C4-2B (cell line): ENCODE data around the gene LRRFIP1.

ENCODE experiments used
- H3K27ac ChIP-seq: fragments of 450-650 bp; 2 replicates; pipeline ENCODE4 v1.5.1; 2017
- ZFX ChIP-seq: fragments of 450-650 bp; IDR thresholded peaks from 2 replicates; pipeline ENCODE4 v1.6.1; 2017
- TF ChIP-seq, protein P1 (sequence below): fragments of 450-650 bp; conservative IDR thresholded peaks from 2 replicates; pipeline ENCODE4 v1.5.1; 2017; ENCODE audit warnings: mild to moderate bottlenecking

LRRFIP1 gene

DNA sequence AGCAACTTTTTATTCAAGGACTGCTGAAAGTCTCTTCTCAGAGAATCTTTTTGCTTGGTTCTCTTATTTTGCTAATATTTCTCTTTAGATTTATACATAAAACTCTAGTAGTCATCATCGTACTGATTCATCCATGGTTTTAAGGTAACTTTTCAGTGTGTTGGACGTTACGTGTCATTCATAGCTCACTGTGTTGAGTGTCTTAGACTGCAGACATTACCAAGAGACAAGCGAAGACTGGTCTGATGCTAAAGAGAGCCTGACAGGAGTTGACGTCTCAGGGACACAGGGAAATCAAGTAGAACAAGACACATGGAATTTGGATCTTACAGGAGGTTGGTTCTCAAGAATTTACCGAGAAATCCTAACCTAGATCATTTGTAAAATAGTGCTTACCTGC lies 196.7 kb downstream of the LRRFIP1 start:
- TF ChIP-seq, protein P1, sequence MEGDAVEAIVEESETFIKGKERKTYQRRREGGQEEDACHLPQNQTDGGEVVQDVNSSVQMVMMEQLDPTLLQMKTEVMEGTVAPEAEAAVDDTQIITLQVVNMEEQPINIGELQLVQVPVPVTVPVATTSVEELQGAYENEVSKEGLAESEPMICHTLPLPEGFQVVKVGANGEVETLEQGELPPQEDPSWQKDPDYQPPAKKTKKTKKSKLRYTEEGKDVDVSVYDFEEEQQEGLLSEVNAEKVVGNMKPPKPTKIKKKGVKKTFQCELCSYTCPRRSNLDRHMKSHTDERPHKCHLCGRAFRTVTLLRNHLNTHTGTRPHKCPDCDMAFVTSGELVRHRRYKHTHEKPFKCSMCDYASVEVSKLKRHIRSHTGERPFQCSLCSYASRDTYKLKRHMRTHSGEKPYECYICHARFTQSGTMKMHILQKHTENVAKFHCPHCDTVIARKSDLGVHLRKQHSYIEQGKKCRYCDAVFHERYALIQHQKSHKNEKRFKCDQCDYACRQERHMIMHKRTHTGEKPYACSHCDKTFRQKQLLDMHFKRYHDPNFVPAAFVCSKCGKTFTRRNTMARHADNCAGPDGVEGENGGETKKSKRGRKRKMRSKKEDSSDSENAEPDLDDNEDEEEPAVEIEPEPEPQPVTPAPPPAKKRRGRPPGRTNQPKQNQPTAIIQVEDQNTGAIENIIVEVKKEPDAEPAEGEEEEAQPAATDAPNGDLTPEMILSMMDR = no peak
- no peak for TF ChIP-seq ZFX
- H3K27ac ChIP-seq = no peak overlapping the region

DNA sequence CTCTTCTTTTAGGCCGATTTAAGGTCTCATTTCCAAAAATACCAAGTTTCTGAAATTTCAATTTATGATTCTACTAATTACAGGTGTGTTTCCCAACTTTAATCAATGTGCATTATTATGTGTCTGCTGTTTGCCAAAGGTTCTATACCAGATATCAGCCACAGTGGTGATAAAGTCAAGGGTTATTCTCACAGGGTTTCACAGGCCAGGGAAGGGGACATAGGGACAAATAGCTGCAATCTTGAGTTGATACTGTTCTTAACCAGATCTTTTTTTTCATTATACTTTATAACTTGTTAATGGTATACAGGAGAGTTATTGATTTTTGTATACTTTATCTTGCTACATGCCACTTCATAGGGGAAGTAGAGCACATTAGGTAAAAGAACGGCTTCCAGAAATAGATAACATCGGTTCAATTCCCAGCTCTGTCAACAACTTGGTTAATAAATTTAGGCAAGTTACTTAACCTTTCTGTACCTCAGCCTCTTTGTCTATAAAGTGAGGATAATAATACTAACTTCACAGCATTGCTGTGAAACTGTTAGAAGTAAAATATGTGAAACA lies 200.1 kb downstream of the LRRFIP1 start:
- no peak for TF ChIP-seq ZFX
- TF ChIP-seq, protein P1 = no peak
- no peak overlapping the region for H3K27ac ChIP-seq
